NCI-H774 (cell line): ENCODE data around the gene IGF2R.
"Not testable (repeated sequence)": the region's sequence is repeated elsewhere in the genome, so short reads cannot be mapped to it uniquely, and the experiment has no call there.

Experiments
- DNase-seq: peaks from one replicate; lab custom pipeline; 2025; lab: John Stamatoyannopoulos, UW

The IGF2R gene

DNA sequence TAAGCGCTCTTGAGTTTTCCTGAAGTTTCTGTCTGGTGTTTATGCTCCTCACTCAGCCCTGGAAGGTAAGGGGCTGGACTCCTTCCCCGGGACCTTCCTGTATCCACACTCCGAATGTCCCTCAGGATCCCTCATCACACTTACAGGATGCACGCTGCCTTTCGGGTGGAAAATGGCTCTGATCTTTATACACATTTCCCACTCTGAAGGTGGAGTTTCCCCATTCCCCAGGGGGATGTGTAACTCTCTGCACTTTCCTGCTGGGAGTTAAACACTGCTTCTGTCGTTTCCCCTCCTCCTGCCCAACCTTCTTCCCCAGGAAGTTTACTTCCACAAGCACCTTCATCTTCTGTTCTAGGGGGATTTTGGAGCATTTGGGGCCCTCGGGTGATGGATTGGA is 17.1 kb upstream of the IGF2R start:
- DNase-seq, result no peak

DNA sequence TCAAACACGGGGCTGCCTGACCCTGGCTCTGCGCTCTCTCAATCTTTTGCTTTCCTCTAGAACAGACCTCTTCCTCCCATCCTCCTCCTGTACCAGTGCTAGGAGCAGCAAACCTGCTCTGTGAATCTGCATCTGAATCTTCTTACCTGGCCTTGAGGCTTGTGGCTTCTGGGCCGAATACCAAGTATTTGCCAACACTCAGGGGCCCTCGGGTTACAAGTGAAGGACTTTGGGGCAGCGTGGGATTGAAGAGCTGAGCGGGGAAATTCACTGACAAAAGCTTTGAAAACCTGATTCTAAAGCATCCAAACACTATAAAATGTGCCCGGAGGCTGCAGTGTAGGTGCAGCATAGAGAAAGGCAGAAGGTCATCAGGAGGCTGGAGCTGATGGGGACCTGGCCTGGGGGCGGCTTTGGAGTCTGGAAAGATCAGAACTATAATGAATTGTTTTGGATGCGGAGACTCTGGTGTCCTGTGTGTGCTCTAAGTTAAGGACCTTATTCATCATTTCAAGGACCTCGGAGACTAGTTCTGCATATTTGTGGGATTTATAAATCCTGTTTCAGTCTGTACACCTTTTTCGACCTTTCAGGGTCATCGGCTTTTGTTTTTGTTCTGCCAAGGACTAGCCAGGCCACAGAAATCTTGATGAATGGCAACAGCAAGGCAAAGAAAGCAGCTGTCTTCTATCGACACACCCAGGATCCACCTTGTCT is 16.4 kb upstream of the IGF2R start:
- DNase-seq, result no peak

DNA sequence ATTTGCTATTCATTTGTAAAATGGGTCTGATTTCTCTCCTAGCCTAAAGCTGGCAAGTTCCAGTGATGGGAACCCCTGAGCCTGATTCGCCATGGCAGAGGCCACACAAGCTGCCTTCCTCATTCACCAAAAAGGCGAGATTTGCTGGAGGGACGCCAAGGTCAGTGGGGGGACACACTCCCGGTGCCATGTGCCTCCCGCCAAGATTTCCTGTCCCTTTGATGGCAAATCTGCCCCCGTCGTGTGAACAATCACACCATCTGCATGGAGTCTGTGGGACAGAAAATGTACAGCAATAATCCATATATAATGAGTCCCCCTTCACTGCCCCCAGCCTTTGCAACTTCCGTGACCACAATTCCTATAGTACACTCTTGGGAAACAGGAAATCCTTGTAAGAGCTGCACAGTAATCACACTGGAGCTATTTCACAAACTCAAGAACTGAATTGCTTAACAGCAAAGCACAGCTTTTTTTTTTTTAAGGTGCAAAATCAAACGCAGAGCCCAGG is 15.7 kb upstream of the IGF2R start:
- no peak for DNase-seq

DNA sequence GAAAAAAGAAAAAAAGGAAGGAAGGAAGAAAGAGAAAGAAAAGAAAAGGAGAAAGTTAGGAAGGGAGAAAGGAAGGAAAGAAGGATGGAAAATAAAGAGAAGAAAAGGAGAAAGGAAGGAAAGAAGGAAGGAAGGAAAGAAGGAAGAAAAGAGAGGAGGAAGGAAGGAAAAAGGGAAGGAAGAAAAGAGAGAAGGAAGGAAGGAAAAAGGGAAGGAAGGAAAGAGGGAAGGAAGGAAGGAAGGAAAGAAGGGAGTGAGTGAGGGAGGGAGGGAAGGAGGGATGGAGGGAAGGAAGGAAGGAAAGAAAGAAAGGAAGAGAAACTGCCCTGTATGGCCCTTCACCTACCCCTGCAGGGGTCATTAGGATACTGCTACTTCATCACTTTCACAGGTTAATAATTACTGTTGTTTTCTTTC is 12.9 kb upstream of the IGF2R start:
- DNase-seq, result no peak

DNA sequence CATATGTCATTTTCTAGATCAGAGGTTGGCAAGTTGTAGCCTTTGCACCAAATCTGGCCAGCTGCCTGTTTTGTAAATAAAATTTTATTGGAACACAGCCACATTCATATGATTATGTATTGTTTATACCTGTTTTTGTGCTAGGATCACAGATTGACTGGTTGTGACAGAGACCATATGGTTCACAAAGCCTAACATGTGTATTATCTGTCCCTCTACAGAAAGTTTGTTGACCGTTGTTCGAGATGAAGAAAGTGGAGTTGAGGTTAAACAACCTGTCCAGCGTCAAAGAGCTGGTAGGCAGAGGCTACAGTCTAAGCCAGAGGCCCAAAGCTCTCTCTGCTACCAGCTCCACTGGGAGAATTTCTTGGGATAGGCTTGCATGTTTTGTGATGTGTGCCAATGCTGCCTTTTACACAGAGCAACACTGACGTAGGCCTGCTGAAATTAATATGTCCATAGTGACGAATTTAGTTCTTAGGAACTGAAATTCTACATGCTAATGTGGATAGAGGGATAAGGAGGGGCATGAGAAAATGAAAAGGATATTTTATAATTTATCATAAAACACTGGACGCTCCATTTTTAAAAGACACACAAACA is 11.7 kb upstream of the IGF2R start:
- no peak for DNase-seq

DNA sequence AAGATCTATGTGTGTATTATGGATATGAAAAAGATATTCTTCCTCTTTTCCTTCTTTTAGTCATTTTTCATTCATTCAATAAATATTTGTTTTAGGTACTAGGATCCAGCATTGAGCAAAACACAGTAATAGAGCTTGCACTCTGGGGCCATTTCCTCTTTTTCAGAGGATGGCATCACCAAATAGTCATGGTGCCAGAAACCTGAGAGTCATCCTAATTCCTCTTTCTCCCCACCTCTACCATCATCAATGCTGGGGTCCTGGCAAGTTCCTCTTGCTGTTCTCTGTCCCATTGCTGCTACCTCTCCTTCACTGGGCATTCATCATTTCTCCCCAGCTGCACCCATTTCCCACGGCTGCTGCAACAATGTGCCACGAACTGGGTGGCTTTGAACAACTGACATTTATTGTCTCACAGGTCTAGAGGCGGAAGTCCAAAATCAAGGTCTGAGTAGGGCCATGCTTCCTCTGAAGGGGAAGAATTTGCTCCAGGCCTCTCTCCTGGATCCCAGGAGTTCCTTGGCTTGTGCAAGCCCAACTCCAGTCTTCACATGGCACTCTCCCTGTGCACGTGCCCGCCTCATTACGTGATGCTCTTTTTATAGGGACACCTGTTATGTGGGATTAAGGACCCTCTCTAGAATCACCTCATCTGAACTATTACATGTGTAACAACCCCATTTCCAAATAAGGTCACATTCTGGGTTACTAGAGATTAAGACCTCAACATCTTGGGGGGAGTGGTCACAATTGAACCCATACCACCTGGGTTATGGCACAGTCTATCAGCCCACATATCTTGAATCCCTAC is 9.5 kb upstream of the IGF2R start:
- no peak for DNase-seq

DNA sequence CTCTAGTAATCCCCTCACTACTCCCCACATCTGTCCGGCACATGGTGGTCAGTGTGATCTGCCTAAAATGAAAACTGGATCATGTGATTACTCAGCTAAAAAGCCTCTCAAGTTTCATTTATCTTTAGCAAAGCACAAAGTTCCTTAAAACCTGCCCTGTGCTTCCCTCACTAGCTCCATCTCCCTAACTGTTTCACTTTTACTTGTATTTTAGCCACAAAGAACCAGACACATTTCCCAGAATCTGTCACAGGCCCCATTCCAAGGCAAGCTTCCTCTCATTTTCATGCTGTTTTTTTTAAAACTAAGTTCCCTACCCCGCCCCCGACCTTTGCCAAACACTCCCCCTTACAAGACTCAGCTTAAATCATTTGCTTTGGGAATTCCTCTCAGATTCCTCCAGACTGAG is 8.9 kb upstream of the IGF2R start:
- no peak for DNase-seq

DNA sequence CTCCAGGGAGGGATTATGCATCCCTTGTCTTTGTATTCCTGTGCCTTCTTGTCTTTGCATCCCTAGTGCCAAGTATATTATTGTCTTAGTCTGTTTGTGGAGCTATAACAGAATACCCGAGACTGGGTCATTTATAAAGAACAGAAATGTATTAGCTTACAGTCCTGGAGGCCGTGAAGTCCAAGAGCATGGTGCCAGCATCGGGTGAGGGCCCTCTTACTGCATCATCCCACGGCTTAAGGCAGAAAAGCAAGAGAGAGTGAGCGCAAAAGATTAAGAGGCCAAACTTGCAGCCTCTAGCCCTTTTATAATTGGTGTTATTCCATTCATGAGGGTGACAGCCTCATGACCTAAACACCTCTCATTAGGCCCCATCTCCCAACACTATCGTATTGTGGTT is 8.4 kb upstream of the IGF2R start:
- DNase-seq, result no peak

DNA sequence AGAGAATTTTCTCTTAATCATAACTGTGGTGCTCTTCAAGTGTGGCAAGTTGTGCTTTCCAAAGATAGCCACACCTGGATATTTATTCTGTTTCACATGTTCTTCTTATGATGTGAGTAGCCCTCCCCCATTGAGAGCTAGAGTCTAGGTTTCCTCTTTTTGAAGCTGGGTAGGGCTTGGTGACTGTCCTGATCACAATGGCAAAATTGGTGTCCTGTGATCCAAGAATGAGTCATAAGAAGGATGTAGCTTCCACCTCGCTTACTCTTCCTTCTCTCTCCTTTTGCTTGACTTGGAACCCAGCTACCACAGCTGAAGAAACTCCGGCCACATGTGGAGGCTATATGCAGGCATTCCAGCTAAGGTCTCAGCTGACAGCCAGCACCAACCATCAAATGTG is 7.4 kb upstream of the IGF2R start:
- no peak for DNase-seq

DNA sequence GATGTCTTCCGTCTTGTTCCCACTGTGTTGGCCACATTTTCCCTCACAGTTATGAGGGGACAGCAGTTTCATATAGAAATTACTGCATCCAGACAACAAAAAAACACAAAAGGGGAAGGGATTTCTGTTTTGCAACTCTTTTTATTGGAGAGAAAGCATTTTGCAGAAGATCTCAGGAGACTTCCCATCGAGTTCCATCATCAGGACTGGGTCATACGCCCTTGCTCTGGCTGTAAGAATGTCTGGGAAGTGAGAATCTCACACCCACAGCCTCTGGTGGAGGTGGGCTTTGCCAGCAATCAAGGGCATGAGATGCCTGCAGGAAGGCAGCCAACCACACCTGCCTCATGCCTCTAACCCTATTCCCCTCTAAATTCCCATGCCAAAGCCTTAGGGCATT is 5.8 kb upstream of the IGF2R start:
- DNase-seq, result no peak

DNA sequence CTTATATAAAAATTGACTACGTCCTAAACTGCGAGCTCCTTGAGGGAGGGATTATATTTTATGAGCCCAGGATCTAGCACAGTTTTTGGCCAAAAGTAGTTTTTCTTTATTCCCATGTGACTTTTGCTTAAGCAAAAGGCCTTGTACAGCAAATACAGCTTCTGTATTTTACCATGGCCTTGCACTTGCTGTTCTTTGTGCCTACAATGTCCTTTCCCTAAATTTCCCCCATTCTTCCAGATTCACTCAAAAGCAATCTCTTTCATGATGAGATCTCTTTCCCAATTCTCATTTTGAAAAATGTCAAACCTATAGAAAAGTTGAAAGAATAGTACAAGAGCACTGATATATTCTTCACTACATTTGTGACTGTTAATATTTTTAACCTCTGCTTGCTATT is 4.8 kb upstream of the IGF2R start:
- DNase-seq, result no peak

DNA sequence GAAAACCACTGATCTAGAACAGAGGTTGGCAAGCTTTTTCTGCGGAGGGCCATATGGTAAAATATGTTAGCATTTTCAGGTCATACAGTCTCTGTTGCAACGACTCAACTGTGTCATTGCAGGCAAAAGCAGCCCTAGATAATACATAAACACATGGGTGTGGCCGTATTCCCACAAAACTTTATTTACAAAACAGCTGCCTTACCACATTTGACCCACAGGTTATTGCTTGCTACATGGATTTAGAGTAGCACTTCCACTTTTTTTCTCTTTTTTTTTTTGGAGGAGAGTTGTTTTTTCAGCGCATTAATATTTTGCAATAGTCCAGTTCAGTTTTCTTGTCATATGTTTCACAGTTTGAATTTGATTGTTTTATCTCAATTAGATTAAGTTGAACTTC is 2.5 kb upstream of the IGF2R start:
- DNase-seq, result no peak

DNA sequence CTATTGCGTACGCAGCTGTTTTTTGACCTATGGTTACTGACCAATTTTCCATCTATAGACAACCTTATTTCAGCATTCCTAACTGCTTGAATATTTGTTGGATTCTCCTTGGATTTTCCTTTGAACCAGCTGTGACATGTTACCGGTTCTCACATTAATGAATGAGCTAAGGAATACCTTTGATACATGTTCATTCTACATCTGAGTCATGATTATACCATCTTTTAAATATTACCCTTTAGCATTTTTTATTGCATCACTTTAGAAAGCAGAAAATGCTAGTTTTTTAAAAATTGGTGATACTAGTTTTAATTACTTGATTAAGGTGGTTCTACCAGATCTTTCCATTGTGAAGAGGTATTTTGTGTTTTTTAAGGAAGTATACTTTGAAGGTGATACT is 1.9 kb upstream of the IGF2R start:
- DNase-seq, result no peak

DNA sequence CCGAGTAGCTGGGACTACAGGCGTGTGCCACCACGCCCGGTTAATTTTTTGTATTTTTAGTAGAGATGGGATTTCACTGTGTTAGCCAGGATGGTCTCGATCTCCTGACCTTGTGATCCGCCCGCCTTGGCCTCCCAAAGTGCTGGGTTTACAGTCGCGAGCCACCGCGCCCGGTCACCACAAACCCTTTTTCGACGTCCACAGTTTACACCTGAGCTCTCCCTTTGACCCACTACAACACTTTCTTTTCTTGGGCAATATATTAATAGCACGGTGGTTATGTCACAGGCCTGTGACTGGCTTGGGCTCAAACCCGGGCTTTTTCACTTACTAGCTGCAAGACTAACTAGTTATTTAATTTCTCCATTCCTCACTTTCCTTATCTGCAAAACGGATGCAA is 1.3 kb upstream of the IGF2R start:
- not testable (repeated sequence) for DNase-seq

DNA sequence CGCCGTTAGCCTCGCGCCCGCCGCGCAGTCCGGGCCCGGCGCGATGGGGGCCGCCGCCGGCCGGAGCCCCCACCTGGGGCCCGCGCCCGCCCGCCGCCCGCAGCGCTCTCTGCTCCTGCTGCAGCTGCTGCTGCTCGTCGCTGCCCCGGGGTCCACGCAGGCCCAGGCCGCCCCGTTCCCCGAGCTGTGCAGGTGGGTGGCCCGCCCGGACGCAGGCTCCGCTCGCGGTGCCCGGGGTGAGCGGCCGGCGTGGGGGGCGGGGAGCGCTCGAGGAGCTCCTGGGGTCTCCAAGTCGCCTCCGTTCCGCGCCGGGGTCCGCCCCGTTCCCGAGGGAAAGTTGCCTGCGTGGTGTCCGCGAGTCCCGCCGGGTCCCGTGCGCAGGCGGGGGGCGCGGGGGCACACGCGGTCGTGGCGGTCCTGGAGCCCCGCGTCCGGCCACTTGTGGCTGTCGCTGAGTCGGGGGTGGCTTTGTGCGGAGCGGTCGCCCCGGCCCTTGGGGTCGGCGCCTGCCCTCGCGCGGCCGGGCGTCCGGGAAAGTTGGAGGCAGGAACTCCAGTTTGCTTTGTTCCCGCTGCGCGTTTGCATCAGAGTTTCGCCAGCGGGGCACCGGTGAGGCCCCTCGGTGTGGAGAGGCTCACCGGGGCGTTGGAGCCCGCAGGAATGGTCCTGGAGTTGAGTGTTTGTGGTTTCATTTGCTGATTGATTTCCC is 476 bp downstream of the IGF2R start:
- DNase-seq, result peak; percentile 21

DNA sequence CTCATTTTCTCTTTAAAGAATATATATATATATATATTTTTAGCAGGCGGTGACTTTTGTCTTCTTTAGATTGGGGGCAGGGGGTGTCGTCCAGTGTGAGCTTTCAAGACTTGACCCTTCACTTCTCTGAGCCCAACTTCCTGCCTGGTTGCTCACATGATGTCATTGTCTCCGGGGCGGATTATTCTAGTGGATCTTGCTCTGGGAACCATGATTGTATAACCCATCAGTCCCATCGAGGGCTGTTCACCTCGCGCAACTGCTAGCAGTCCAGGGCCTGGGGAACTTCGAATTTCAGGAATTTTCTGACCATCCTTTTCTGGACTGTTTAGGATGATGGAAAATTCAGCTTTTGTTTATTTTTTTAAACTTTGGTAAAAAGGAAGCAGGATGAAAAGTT is 1.0 kb downstream of the IGF2R start:
- DNase-seq, result peak; percentile 54

DNA sequence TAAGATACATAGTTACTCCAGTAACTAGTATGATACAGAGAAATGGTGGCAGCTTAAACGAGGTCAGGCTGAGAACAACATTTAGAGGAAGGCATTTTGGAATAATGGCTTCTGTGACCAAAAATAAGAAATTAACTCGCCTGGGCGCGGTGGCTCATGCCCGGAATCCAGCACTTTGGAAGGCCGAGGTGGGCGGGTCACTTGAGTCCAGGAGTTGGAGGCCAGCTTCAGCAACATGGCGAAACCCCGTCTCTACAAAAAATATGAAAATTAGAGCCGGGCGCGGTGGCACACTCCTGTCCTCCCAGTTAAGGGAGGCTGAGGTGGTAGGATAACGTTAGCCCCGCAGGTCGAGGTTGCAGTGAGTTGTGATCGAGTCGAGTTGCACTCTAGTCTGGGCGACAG is 1.8 kb downstream of the IGF2R start:
- no peak for DNase-seq

DNA sequence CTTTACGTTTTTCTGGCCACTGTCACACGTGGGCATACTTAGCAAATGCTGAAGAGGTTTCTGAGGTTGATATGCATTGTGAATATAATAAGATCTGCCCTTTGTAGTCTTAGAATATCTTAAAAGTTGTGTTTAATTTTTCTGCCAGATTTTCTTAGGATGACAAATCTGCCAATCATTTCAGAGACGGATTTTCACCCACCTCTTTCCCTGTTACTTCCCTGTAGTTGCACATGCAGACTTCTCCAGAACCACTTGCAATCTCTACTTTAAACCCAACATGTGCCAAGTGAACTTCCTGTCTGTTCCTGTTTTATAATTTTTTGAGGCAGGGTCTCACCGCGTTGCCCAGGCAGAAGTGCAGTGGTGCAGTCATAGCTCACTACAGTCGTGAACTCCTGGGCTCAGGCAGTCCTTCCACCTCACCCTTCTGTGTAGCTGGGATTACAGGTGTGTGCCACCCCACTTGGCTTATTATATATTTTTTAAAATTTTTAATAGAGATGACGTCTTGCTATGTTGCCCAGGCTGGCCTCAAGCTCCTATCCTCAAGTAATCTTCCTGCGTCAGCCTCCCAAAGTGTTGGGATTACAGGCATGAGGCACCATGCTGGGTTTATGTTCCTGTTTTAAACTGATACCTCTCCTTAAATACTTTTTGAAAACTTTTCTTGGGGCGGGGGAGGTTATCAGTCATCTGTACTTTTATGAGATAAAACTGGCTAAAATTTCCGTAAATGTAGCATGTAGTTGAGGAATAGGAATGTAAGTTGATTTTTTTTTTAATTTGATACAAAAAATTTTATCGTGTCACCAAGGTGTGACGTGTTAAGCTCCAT is 2.7 kb downstream of the IGF2R start:
- DNase-seq, result no peak

DNA sequence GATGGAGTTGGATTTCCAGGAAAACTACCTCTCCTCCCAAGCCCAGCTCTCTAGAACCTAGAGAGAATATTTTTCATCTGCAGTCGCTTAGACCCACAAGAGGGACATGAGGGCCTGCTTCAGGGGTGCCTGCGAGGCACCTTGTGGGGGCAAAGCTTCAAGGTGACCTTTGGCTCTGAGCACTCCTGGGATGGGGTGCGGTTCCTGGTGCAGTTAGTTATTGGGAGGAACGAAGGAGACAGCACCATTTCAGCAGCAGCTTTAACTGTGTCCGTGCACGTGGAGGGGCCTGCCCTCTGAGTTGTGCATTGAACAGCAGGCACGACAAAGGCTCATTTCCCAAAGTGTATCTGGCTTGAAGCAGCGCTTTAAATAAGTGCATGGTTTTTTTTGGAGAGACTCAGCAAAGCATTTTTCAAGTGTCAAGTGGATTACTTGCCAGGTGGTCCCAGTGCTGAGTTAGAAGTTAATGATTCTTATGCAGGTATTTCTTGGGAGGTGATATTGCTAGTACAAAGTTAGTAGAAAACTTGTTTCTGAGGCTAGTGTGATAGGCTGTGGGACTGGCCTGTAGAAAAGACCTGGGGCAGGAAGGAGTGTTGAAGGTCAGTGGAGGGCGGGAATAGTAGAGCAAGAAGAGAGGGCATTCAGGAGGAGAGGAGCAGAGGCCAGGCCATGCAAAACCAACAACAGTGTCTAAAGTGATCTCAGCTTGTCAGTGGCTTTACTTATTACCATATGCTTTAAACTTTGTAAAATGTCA is 3.8 kb downstream of the IGF2R start:
- no peak for DNase-seq

DNA sequence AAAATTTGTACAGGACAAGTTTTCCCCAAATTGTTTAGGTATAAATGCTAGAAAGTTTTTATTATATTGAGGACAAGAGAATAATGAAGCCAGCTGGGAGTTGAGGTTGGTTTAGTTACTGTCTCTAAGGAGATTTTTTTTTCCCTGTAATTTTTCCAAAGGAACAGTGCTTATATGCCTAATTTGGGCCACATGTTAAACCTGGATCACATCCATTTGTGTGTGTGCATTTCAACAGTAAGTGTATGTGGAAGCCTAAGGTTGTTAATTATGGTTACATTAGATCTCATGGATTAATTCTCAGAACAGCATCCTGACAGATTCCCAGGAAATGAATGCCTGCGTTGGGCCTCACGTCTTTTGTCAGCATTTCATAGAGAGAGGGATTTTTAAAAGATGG is 4.5 kb downstream of the IGF2R start:
- no peak for DNase-seq

DNA sequence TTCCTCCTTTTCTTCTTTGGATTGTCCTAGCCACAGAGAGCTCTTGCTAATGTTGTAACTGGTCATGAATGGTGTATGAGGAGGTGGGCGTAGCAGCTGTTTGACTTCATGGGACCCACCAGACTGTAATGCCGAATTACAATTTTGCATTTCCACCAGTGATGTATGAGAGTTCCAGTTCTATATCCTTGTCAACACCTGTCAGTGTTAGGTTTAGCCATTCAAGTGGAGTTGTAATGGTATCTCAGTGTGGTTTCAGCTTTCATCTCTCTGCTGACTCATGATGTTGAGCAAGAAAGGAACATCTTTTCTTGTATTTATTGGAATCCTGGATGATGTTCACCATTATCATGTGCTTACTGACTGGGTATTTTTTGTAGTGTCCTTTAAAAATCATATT is 5.1 kb downstream of the IGF2R start:
- no peak for DNase-seq
